HepG2 (cell line): ENCODE results near the gene SHISA5. TPM values are rescaled to one million over a fixed set of nuclear protein-coding genes. Genes with fewer than 3 reads are reported as not detected.
A peak's percentile ranks its signal among the peaks of the same experiment; 100 is the strongest.

ENCODE experiments used
- ATAC-seq: fragments of 200-7000 bp; cut with Tn5 transposase; 3 replicates; pipeline ENCODE4 v1.9.1; 2020; ENCODE audit warnings: mild to moderate bottlenecking, moderate library complexity
- BruUV-seq: library from RNA; stranded (reverse); fragments of 400-500 nt; replicated peaks from 2 replicates; lab custom pipeline; 2021; lab: Mats Ljungman, UMichigan
- CTCF ChIA-PET: fragments of 300-600 bp; formaldehyde crosslinking; extraction: SDS; loops from one replicate; lab custom pipeline; 2021; ENCODE audit warnings: low total read pairs, inconsistent platforms, low intra/inter-chr PET ratio; lab: Yijun Ruan, JAX
- POLR2A ChIA-PET: fragments of 350-600 bp; sonication (Branson Sonifier 250); formaldehyde crosslinking; loops from one replicate; lab custom pipeline; 2020; ENCODE audit warnings: antibody characterized with exemption, inconsistent platforms; lab: Yijun Ruan, JAX
- DNase-seq: peaks from one replicate; pipeline ENCODE4 v3.0.0-alpha.2; 2015; ENCODE audit warnings: low spot score
- FAIRE-seq: peaks from 3 replicates; lab custom pipeline; 2011; peaks lifted over from hg19 to GRCh38; lab: Jason Lieb, UNC
- H2AFZ ChIP-seq: one replicate; pipeline ENCODE4 v1.6.1; 2011; ENCODE audit warnings: low read length, inconsistent platforms
- H3K27ac ChIP-seq: fragments of 300-600 bp; 3 replicates; pipeline ENCODE4 v1.8.0; 2011; ENCODE audit warnings: mixed run types, mild to moderate bottlenecking, mixed read lengths, low read length, inconsistent platforms; ENCODE audit not compliant: insufficient read depth; ENCODE audit errors: extremely low read length
- H3K27me3 ChIP-seq, 2 experiments: fragments of 200-600 bp in 1 of 2; 2 replicates in 1 of 2; 3 replicates in 1 of 2; pipeline versions ENCODE4 v1.6.0 to v1.8.0; 2011; ENCODE audit warnings: low read length in 2 of 2, mild to moderate bottlenecking in 2 of 2, moderate library complexity in 2 of 2, inconsistent platforms in 1 of 2; ENCODE audit not compliant: insufficient read depth in 2 of 2, control insufficient read depth in 1 of 2
- H3K36me3 ChIP-seq, 2 experiments: fragments of 200-600 bp in 1 of 2; replicated peaks in 1 of 2; 2 replicates in 1 of 2; 3 replicates in 1 of 2; pipeline versions ENCODE4 v1.5.1 to v1.8.0; 2011; ENCODE audit warnings: low read length in 2 of 2, inconsistent platforms in 1 of 2; ENCODE audit not compliant: insufficient read depth in 2 of 2, control insufficient read depth in 1 of 2
- H3K4me1 ChIP-seq: 2 replicates; pipeline ENCODE4 v1.5.1; 2012; ENCODE audit warnings: low read length, inconsistent platforms; ENCODE audit not compliant: insufficient read depth
- H3K4me2 ChIP-seq: 2 replicates; pipeline ENCODE4 v1.6.0; 2011; ENCODE audit warnings: low read depth, low read length, inconsistent platforms
- H3K4me3 ChIP-seq, 3 experiments: fragments of 200-600 bp in 1 of 3; sonication (generic), shearing (Covaris generic) in 1 of 3; replicated peaks in 1 of 3; 2 replicates each; pipeline ENCODE4 v1.5.1; 2011 to 2016; ENCODE audit warnings: low read length in 3 of 3, inconsistent platforms in 2 of 3, low read depth in 2 of 3, mild to moderate bottlenecking in 2 of 3, control low read depth in 1 of 3, mixed read lengths in 1 of 3; ENCODE audit not compliant: insufficient read depth in 1 of 3
- H3K79me2 ChIP-seq: one replicate; pipeline ENCODE4 v1.6.1; 2011; ENCODE audit warnings: low read length, inconsistent platforms; ENCODE audit not compliant: insufficient read depth
- H3K9ac ChIP-seq: 2 replicates; pipeline ENCODE4 v1.6.0; 2011; ENCODE audit warnings: mild to moderate bottlenecking, low read depth, low read length, inconsistent platforms; ENCODE audit not compliant: insufficient read depth
- H3K9me3 ChIP-seq: 2 replicates; pipeline ENCODE4 v1.5.1; 2012; ENCODE audit warnings: mild to moderate bottlenecking, low read length
- H4K20me1 ChIP-seq: 2 replicates; pipeline ENCODE4 v1.6.0; 2011; ENCODE audit warnings: inconsistent platforms, mild to moderate bottlenecking, low read length, moderate library complexity; ENCODE audit not compliant: insufficient read depth
- POLR2AphosphoS5 ChIP-seq: IDR thresholded peaks from 2 replicates; pipeline ENCODE4 v1.6.1; 2012; ENCODE audit warnings: low read depth, low read length
- POLR2G ChIP-seq: fragments of 200-400 bp; formaldehyde crosslinking; IDR thresholded peaks from 2 replicates; pipeline ENCODE4 v1.6.1; 2018; ENCODE audit warnings: mild to moderate bottlenecking, low read depth, low read length, moderate library complexity
- SRSF4 ChIP-seq: fragments of 200-400 bp; formaldehyde crosslinking; IDR thresholded peaks from one replicate; pipeline ENCODE4 v1.6.1; 2018; ENCODE audit warnings: mild to moderate bottlenecking, low read depth, low read length, moderate library complexity; ENCODE audit not compliant: poor library complexity, severe bottlenecking
- TOE1 ChIP-seq: sonication (generic); formaldehyde crosslinking; IDR thresholded peaks from 2 replicates; pipeline ENCODE4 v1.4.0; 2020; ENCODE audit warnings: mild to moderate bottlenecking, missing genetic modification reagents
- ZNF160 ChIP-seq: sonication (generic); formaldehyde crosslinking; IDR thresholded peaks from 2 replicates; pipeline ENCODE4 v1.8.0; 2022; ENCODE audit warnings: mild to moderate bottlenecking, inconsistent platforms, missing genetic modification reagents
- WGBS: methylation state at CpG from one replicate; pipeline ENCODE4 v1.1.6; 2017; ENCODE audit warnings: low lambda C conversion rate; 5-methylcytosine and 5-hydroxymethylcytosine counted together
- in situ Hi-C: cut with HindIII; loops from 2 replicates; pipeline ENCODE4 v1.10.0; 2017; ENCODE audit warnings: low pct_unique_long_range_greater_than_20kb; ENCODE audit not compliant: extremely low pct_ligation_motif_present
- intact Hi-C: fragments of 100-400 bp; cut with micrococcal nuclease; formaldehyde crosslinking; loops from one replicate; pipeline ENCODE4 v1.10.0; 2022; ENCODE audit not compliant: unreplicated experiment
- polyA plus RNA-seq, 8 experiments: library from polyadenylated mRNA; depleted of rRNA in 3 of 8; stranded (reverse) in 7 of 8; unstranded in 1 of 8; fragments of >200 nt; fragmentation: Illumina TruSeq in 4 of 8; extraction: Trizol in 4 of 8; gene quantifications; 2 replicates each; pipeline versions ENCODE4 v1.2.1 to v1.2.3, GENCODE V29; 2011 to 2016; ENCODE audit warnings: low read depth in 4 of 8, missing spikeins in 1 of 8, mixed read lengths in 1 of 8; ENCODE audit not compliant: insufficient read depth in 1 of 8
- total RNA-seq, 5 experiments: library from RNA; depleted of rRNA; stranded (reverse); fragments of >200 nt; fragmentation: Illumina TruSeq; extraction: Trizol; gene quantifications; 2 replicates each; pipeline ENCODE4 v1.2.3, GENCODE V29; 2016; ENCODE audit warnings: low read depth in 1 of 5

The SHISA5 gene
- total and polyA plus RNA-seq, 2 of the 13 experiments (the other 11 are each of a cell fraction or from before 2014, with no cell fraction given): 75.8 to 91.4 TPM

DNA sequence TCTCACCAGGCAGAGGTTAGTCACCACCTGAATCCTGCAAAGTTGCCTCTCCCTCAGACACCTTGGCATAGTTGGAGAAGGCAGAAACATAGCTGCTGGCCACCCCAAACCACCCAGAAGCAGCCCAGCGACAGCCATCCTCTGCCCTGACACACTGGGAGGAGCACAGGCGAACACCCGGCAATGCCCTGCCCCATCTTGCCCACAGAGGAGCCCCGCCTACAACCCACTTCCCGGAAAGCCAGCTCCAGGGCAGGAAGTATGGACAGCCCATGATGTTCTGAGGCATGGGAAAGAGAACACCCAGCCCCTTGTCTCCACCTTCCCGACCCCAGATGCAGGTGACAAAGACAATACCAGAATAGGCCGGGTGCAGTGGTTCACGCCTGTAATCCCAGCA is 12.6 kb upstream of the SHISA5 start:
- Histone ChIP-seq H3K79me2 (no peaks in the 10 kb centered on the region), H3K4me1 (no peaks in the 10 kb centered on the region), H3K9me3 (no peaks in the 10 kb centered on the region), H3K27ac (no peak overlapping the region), H3K9ac (no peak overlapping the region), H3K4me2 (no peak overlapping the region), H3K4me3 (no peak overlapping the region), H3K36me3 (peaks cover 7 to 19% of the 10 kb centered on the region in 2 experiments; a peak in 4 of 5 replicates), H4K20me1 (no peaks in the 10 kb centered on the region), H3K27me3 (no peaks in the 10 kb centered on the region), H2AFZ (no peak overlapping the region)
- no peak for TF ChIP-seq ZNF160 (CRISPR knock-in tag)
- 0 out of 2 replicates have a peak, but pooled peaks have one; percentile 25 for TF ChIP-seq POLR2AphosphoS5
- TF ChIP-seq POLR2G: peak; percentile 46
- FAIRE-seq (no peak), DNase-seq (no peak), ATAC-seq (no peak)
- intact Hi-C loops: no loop called here
- 77% methylated on average over 5 of the region's 8 CpGs for WGBS
- in situ Hi-C loops: no loop called here
- BruUV-seq: no TSS peak
- POLR2A ChIA-PET: no interaction called here
- CTCF ChIA-PET: no interaction called here

DNA sequence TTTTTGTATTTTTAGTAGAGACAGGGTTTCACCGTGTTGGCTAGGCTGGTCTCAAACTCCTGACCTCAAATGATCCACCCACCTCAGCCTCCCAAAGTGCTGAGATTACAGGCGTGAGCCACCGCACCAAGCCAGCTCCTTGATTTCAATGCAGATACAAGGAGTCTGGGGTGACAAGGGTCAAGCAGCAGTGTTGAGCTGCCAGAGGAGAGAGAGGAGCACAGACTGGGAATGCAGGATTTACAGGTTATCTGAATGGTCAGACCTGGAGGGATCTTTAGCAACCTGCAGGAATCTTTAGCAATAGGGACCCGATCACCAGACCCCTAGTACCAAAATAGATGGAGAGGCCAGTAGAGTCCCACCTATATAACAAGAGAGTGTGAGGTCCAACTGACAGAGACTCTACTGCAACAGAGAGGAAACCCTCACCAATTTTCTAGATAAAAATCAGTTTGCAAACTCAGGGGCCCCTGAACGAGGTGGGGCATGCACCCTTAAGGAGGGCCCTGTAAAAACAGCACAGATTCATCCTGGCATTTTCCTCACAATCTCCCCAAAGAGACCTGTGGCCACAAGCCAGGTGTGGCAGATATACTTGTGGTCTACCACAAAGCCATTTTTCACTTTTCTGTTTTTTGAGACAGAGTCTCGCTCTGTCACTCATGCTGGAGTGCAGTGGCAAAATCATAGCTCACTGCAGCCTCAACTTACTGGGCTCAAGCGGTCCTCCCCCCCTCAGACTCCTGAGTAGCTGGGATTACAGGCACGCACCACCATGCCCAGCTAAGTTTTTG is 10.7 kb upstream of the SHISA5 start:
- Histone ChIP-seq H3K9me3 (no peaks in the 10 kb centered on the region), H3K4me1 (no peaks in the 10 kb centered on the region), H3K79me2 (no peaks in the 10 kb centered on the region), H2AFZ (no peak overlapping the region), H3K27ac (no peak overlapping the region), H3K27me3 (no peaks in the 10 kb centered on the region; a peak in 1 of 5 replicates), H3K36me3 (peaks cover 0 to 8% of the 10 kb centered on the region in 2 experiments; a peak in 1 of 5 replicates), H3K4me3 (no peak overlapping the region), H3K4me2 (no peak overlapping the region), H4K20me1 (no peaks in the 10 kb centered on the region), H3K9ac (no peak overlapping the region)
- no peak for DNase-seq
- TF ChIP-seq TOE1 (CRISPR knock-in tag) (no peak), POLR2G (0 out of 2 replicates have a peak, but pooled peaks have one; percentile 54), SRSF4 (no peak)
- FAIRE-seq: no peak
- no peak for ATAC-seq
- intact Hi-C loops: no loop called here
- BruUV-seq: no TSS peak
- 91% methylated on average over 7 of the region's 8 CpGs for WGBS
- ChIA-PET POLR2A (no interaction called here), CTCF (no interaction called here)
- in situ Hi-C loops: no loop called here
